ENCODE data around the gene PIK3R6.

- TF ChIP-seq CTCF (IDR thresholded peaks at IDR 0.05) (no peak), POLR2A (IDR thresholded peaks at IDR 0.05) (no peak)
Observed at GRCh38 chr17:8762012-8762411, 105.5 kb downstream of the PIK3R6 start.
